ENCODE data around the gene DAZAP1.
A peak's percentile ranks its signal among the peaks of the same experiment; 100 is the strongest.
"Not testable (repeated sequence)": the region's sequence is repeated elsewhere in the genome, so short reads cannot be mapped to it uniquely, and the experiment has no call there.

Gene DAZAP1

DNA sequence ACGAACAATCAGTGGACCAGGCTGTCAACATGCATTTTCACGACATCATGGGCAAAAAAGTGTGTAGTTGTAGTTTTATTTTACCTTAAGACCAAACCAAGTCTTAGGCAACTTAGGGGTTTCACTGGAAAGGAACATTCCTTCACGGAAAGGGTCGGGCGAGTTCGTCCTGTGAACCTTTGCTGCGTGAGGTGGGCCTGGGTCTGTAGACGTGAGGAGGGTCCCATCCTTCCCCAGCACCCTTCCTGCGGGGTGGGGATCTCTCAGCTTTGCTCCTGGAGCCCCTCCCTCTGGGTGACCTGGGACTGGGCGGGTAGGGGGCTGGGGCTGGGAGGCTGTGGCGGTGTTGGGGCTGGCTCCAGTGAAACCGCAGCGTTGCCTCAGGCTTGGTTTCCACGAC is 18.5 kb downstream of the DAZAP1 start:
- no peak for DNase-seq (ENCODE audit: low read depth)

DNA sequence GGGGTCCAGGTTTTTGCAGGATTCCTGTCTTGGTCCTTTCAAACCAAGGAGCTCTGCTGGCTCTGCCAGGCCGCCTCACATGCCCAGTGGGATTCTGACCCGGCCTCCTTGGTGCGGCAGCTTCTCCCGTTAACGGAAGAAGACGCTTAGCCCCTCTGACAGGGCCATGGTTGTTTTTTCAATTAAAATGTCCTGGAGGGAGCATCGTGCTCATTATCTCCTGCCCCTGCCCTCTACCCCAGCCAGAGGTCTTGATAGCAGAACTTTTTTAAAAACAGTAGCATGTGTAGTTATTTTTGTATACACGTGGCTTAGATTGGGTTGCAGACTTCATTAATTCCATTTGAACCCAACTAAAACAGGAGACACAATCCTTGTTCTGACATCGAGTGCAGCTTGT is 19.4 kb downstream of the DAZAP1 start:
- DNase-seq (ENCODE audit: low read depth): no peak

DNA sequence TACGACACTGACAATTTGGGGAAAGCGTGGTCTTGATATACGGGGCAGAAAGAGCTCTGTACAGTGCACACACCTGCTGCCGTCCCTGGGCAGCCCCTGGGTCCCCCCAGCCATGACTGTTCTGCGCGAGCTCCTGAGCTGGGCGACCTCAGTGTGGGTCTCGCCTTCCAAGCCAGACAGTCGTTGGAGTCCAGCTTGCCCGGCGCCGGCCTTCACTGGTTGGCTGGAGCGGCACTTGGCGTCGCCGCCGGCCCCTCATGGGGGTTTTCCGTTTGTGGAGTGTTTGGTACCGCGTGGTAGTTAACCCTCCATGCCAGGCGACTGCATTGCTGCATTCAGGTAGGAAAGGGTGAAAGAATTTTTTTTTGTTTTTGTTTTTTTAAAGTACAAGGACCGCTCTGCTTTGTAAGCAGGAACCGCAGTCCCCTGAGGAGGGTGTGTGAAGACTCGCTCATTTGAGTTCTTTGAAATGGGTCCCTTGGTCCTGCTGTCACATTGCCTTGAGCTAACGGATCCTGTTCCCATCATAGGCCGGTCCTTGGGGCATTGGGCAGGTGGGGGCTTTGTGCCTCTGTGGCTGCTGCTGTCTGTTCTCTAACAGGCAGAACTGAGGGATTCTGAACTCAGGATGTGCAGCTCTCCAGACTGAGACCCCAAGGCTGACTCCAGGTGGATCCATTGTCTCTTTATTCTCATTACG is 20.0 kb downstream of the DAZAP1 start:
- no peak for DNase-seq (ENCODE audit: low read depth)

DNA sequence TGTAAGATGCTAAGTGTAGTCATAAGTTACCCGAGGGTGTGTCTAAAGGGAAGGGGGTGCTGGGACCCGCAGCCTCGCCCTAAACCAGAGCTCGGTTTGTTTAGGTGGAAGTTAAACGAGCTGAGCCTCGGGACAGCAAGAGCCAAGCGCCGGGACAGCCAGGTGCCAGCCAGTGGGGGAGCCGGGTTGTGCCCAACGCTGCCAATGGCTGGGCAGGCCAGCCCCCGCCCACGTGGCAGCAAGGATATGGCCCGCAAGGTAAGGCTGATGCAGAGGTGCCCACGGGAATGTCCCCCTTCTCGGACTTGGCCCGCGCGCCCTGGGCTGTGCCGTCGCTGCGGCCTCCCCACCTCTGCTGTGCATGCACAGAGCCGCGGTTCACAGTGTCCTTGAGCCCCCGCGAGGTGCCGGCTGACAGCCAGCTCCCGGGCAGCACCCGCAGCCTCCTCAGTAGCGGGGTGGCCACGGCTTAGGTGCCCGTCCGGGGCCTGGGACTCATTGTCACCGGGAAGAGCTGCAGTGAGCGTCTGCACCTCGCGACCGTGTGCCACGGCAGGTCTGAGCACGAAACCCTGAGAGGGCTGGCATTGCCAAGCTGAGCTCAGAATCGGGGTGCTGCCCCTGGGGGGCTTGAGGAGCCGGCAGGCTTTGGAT is 21.5 kb downstream of the DAZAP1 start:
- DNase-seq (ENCODE audit: low read depth): no peak

DNA sequence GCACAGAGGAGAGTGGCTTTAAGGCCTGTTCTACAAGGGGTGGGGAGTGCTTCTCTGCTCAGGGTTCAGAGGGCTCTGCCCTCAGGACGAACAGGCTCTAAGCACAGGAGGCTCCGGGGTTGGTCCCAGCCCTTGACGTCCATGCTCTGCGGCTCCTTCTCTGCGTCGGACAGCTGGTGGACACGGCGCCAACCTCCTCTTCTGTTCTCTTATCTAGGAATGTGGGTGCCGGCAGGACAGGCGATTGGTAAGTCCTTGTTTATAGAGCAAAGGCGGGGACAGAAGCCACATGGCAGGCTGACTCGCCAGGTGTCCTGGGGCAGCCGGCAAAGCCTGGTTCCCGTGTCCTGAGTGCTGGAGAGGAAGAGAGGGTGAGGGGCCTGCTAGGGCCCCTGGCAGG is 22.4 kb downstream of the DAZAP1 start:
- DNase-seq (ENCODE audit: low read depth): no peak

DNA sequence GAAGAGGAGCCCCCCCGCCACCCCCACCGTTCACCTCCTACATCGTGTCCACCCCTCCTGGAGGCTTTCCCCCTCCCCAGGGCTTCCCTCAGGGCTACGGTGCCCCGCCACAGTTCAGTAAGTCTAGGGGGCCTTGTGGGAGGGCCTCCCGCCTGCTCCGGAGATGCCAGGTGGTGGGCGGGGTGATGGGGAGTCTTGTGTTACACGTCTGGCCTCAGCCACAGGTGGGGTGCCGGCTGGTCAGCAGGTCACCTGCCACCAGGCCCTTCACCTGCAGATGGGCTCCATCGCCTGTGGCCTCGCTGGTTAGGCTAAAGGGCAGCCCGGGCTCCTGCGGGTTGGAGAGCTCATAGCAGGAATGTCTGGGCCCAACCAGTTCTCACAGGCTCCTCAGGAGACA is 22.9 kb downstream of the DAZAP1 start:
- no peak for DNase-seq (ENCODE audit: low read depth)

DNA sequence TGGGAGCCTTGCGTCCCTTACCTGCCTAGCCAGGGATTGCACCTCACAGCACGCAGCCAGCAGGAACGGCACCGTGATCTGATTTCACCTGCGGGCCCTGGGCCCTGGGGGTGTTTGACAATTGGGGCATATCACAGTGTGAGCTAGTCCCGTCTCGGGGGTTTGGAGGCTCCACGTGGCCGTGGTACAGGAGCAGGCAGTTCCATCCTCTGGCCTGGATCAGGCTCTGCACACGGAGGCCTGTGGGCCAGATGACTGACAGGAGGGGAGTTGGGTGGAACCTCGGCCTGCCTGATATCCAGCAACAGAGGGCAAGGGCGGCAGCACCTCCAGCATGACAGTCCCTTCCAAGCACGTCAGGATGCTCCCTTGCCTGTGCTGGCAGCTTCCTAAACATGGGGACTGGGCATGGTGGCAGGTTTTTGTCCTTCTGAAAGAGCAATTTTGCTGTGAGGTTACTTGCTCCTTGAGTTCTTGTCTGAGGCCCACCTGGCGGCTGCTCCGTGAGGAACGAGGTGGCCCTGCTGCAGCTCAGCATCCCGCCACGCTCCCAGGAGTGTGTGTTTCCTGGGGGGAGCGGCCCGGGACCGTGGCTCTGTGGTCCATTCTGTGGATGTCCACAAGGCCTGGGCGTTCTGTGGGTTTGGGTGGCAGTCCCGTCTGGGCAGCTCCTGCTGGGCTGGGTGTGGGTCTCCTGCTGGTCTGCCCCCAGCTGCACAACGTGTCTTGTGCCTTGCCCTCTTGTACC is 24.5 kb downstream of the DAZAP1 start:
- no peak for DNase-seq (ENCODE audit: low read depth)

DNA sequence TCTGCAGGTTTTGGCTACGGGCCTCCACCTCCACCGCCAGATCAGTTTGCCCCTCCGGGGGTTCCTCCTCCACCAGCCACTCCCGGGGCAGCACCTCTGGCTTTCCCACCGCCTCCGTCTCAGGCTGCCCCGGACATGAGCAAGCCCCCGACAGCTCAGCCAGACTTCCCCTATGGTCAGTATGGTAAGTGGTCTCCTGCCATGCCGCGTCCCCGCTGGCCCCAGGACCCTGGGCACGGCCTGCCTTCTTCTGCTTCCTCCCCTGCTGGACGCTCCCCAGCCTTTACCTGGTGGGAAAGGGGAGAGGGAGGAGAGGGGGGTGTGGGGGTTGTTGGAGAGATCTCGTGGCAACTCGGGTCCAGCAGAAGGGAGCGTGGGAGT is 25.1 kb downstream of the DAZAP1 start:
- DNase-seq (ENCODE audit: low read depth): no peak

DNA sequence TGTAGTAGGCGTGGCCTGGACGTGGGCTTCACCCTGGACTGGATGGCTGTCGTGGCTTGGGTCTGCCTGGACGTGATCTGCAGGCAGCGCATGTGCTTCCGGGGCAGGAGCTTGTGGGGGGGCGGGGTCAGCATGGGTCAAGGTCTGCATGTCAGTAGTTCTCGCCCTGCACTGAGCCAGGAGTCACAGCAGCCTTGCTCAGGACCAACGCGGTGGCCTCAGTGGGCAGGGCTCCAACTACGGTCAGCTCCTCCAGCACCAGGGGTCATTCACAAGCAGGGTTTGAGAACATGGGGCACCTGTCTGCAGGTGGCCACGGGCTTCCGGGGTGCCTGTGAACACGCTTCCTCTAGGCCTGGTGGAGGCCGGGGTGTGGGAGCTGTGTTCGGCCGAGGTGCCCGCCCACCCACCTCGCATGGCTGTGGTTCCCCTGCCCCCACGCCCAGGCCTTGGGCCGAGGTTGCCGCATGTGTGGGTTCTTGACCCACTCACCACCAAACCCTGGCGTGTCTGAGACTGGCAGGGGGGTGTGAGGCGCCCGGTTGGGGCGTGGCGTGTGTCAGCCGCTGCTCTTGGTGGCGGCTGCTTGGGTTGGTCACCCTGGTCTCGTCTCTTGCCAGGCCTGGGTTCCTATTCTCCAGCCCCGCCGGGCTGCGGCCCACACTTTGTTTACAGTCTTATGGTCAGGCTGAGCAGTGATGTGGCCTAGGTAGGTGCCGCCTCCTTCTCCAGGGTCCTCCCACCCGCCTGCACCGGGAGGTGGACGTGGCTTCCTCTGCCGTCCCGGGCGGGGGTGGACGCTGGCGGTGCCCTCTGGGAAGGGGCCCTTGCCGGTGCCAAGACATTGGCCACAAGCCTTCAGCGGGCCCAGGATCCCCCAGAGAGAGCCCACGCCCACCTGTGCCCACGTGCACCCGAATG is 26.0 kb downstream of the DAZAP1 start:
- DNase-seq (ENCODE audit: low read depth): no peak

DNA sequence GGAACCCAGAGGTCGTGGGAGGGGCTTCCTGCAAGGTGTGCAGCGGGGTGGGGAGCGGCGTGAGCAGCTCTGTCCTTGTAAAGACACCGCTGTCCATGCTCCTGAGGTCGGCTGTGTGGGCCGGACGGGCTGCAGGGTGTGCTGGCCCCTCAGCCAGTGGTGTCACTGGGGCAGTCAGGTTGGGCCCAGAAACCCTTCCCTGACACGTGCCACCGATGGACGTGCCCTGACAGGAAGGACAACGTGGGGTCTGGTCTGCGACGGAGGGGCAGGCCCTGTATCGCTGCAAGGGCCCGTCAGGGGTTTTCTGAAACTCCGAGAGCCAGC is 26.6 kb downstream of the DAZAP1 start:
- DNase-seq (ENCODE audit: low read depth): no peak

DNA sequence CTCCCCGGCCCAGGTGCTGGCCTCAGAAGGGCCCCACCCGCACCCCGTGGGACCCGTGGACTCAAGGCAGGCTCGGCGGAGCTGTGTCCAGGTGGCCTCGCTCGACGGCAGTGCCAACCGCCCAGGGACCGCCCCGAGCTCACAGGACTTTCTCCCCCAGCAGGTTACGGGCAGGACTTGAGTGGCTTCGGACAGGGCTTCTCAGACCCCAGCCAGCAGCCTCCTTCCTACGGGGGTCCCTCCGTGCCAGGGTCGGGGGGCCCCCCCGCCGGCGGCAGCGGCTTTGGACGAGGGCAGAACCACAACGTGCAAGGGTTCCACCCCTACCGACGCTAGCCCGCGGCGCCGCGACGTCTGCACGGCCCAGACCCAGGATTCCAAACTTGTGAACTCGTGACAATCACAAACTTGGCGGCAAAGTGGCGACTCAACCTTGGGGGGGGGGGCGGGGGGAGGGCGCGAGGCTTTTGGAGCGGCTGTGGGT is 27.2 kb downstream of the DAZAP1 start:
- no peak for DNase-seq (ENCODE audit: low read depth)

DNA sequence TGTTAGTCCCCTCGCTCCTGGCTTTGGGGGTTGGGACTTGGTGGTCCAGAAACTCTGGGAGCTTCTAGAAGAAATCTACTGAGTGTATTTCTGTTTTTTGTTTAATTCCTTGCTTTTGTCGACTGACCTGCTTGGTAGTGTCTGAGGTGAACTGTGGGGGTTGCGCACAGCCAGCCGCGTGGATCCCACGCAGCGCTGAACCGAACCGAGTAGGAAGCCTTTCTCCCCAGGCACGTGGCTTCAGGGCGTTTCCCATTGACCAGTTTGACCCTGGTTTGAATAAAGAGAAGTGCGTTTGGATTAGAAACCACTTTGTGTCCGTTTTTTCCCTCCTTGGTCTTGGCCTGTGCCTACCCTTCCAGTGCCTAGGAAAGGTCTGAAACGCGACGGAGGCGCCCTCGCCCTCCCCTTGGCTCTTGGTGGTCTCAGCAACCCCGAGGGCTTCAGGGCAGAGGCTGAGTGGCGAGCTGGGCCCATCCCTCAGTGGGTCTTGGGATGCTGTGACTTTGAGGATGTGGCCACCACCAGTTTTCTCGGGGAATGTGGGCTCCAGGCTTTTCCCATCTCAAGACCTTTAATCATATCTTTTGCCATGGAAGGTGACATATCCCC is 28.1 kb downstream of the DAZAP1 start:
- no peak for DNase-seq (ENCODE audit: low read depth)

DNA sequence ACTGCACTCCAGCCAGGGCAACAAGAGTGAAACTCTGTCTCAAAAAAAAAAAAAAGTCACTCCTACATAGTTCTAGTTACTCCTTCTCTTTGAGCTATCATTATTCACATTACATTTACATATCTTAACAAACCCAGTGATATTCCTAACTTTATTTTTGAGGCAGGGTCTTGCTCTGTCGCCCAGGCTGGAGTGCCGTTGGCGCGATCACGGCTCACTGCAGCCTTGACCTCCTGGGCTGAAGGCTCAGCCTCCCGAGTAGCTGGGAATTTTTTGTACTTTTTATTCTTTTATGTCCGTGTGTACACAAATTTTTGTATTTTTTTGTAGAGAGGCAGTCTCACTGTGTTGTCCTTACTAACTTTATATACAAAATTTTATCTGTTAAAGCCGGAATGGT is 30.2 kb downstream of the DAZAP1 start:
- DNase-seq (ENCODE audit: low read depth): no peak

DNA sequence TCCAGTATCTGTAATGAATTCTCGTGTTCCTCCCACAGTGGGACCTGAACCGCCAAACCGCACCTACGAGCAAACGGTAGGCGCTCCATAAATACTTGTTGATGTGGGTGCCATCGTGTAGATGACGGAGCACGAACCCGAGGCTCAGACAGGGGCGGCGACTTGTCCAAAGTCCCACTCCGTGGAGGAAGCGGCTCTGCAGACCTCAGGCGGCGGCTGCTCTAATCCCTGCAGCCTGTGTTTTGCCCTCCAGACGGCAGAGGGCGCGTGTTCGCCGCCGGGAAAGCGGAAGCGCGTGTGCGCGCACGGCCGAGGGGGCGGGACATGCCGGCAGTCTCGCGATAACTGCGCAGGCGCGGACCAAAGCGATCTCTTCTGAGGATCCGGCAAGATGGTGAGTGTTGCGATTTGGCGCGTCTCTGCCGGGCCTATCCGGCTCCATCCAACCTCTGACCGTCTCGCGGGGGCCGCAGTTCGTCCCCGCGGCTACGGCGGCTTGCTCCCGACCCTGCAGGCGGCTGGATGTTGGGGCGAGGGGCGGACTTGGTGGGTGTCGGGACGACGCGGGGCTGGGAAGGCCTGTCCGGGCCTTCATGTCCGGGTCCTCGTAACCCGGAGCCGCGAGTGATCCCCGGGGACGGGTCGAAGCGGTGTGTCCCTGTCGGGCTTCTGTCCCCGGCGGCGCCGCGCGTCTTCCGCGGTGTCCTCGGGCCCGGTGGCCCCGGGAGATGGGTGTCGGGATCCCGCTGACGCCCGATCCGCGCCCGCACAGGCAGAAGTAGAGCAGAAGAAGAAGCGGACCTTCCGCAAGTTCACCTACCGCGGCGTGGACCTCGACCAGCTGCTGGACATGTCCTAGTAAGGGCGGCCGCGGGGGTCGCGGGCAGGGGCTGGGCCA is 30.9 kb downstream of the DAZAP1 start, which contains the start of gene RPS15:
RPS15 (plus strand) TSS at position 362 of the 898 bp plus-strand sequence; CDS start at position 392, 30 bp downstream.
- DNase-seq (ENCODE audit: low read depth): peak; percentile 89

DNA sequence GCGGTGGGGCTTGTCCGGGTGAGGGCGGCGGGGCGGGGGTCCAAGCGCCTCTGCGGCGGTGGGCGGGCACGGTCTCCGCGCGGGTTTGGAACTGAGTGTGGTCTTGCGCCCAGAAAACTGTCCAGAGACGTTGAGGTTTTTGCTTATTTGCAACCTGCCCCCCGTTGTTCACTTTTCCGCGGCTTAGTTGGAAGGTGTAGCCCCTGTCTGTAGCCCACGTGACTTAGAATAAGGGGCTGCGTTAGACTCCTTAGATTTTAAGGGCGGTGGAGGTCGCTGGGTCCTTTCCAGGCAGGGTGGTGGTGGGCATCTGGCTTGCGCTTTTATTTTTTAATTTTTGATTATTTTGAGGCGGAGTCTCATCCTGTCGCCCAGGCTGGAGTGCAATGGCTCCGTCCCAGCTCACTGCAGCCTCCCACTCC is 31.6 kb downstream of the DAZAP1 start:
- DNase-seq (ENCODE audit: low read depth): no peak

DNA sequence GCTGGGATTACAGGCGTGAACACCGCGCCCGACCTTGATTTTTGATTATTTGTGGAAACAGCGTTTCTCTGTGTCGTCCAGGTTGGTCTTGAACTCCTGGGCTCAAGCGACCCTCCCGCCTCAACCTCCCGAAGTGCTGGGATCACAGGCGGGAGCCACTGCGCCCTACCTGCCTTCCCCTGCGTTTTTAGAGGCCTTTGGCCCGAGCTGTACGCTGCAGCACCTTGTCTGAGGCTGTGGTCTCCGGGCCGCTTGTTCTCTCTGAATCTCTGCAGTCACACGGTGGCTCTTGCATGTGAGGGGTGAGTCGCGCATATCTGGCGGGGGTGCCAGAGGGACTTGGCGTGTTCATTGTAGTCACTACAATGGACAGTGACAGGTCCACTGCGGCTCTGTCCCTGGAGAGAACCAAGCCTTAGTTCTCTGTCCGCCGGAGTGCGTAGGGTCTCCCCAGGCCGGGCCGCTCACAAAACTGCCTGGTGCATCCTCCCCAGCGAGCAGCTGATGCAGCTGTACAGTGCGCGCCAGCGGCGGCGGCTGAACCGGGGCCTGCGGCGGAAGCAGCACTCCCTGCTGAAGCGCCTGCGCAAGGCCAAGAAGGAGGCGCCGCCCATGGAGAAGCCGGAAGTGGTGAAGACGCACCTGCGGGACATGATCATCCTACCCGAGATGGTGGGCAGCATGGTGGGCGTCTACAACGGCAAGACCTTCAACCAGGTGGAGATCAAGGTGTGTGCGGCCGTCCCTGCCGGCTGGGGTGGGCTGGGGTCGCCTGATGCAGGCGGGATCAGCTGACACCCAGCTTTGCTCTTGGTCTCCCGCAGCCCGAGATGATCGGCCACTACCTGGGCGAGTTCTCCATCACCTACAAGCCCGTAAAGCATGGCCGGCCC is 32.4 kb downstream of the DAZAP1 start:
- not testable (repeated sequence) for DNase-seq (ENCODE audit: low read depth)

DNA sequence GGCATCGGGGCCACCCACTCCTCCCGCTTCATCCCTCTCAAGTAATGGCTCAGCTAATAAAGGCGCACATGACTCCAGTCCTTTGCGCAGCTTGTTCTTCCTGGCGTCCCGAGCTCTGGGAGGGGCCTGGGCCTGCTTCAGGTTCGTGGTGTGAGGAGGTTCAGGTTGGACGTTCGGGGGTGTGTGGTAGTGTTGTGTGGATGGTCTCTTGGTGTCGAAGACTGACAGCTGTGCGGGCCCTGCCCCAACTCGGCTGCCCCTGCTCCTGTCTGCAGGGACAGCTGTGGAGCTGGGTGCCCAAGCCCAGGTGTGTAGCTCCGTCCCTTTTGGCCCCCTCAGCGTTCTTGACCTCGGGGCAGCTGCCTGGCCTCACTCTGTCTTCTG is 33.0 kb downstream of the DAZAP1 start:
- no peak for DNase-seq (ENCODE audit: low read depth)

DNA sequence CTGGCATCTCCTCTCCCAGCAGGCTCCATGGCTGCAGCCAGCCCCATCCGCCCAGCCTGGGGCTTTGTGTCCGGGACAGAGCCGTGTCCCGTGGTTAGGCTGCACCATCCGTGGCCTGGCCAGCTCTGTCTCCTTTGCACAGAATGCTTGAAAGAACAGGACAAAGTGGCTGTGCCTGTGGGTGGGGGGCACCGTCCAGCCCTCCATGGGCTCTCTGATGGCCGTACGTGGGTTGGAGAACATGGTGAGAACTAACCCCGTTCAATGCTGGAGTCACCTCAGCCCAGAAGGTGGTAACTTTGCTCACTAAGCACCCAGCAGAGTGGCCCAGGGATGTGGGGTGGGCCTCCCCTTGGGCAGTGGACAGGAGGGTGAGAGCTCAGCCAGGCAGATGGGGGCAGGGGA is 33.6 kb downstream of the DAZAP1 start:
- DNase-seq (ENCODE audit: low read depth): no peak

DNA sequence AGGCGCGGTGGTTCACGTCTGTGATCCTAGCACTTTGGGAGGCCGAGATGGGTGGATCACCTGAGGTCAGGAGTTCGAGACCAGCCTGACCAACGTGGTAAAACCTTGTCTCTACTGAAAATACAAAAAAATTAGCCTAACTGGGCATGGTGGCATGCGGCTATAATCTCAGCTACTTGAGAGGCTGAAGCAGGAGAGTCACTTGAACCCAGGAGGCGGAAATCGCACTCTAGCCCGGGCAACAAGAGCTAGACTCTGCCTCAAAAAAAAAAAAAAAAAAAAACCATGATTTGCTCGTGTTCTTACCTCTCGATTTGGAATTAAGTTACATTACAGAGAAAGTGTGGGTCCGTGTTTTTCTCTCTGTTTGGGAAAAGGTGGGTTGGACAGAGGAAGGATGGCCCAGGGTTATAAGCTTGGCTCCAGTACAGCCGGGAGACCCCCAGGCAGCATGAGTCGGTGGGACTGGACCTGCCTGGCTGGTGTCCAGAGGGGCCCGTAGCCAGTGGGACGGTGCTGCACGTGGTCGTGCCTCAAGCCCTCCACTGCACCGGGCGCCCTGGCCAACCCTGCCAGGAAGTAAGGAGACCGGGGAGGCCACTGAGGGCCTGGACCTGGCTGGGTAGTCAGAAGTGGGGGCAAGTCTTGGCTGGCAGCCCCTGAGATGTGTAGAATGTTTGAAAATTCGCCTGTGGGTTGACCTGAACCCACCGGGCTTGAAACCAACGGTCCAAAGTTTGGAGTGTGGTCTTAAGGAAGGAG is 34.5 kb downstream of the DAZAP1 start:
- no peak for DNase-seq (ENCODE audit: low read depth)
